Measurements from ENCODE around the gene TGFBR3. TPM values are rescaled to one million over a fixed set of nuclear protein-coding genes. Genes with fewer than 3 reads are reported as not detected.

TGFBR3 gene
- total and polyA plus RNA-seq, 5 donors from 2014 or later, result 15.8 to 47.5 (median 20.0) TPM

- H3K9me3 Mint-ChIP-seq, result peaks cover 0 to 4% (median 0%) of the 10 kb centered on the region in 7 donors
- no peaks in the 10 kb centered on the region for H3K36me3 Mint-ChIP-seq
- Histone ChIP-seq H3K4me3 (ENCODE audit: low read depth, low read length) (no peak overlapping the region), H3K27ac (ENCODE audit: insufficient read depth, low read length, poor library complexity, severe bottlenecking) (no peak overlapping the region), H3K4me1 (ENCODE audit: control insufficient read depth, insufficient read depth, low read length, poor library complexity, severe bottlenecking) (no peaks in the 10 kb centered on the region), H3K9me3 (ENCODE audit: control insufficient read depth in 2 of 2, low read length in 2 of 2) (no peaks in the 10 kb centered on the region), H3K27me3 (ENCODE audit: control insufficient read depth, insufficient read depth, low read length) (no peaks in the 10 kb centered on the region), H3K36me3 (ENCODE audit: control insufficient read depth, insufficient read depth, low read length) (no peaks in the 10 kb centered on the region)
- H3K4me1 Mint-ChIP-seq, result peaks cover 0 to 9% (median 6%) of the 10 kb centered on the region in 4 donors
- no peak overlapping the region for H3K27ac Mint-ChIP-seq
- DNase-seq (no peak), ATAC-seq (ENCODE audit: low read depth in 2 of 2) (no peak)
- H3K27me3 Mint-ChIP-seq, result peaks cover 10% of the 10 kb centered on the region
- H3K4me3 Mint-ChIP-seq, result no peak overlapping the region
Observed at GRCh38 chr1:91631718-91632330, 254.1 kb downstream of the TGFBR3 start.

- H3K36me3 ChIP-seq (ENCODE audit: control insufficient read depth, insufficient read depth, low read length), result no peaks in the 10 kb centered on the region
- H3K36me3 Mint-ChIP-seq, result no peaks in the 10 kb centered on the region
- no peaks in the 10 kb centered on the region for H3K4me1 ChIP-seq (ENCODE audit: control insufficient read depth, insufficient read depth, low read length, poor library complexity, severe bottlenecking)
- no peak for DNase-seq
- H3K9me3 Mint-ChIP-seq, result peaks cover 0 to 4% (median 0%) of the 10 kb centered on the region in 7 donors
- no peak overlapping the region for H3K27ac ChIP-seq (ENCODE audit: insufficient read depth, low read length, poor library complexity, severe bottlenecking)
- H3K4me1 Mint-ChIP-seq, result peaks cover 0 to 9% (median 6%) of the 10 kb centered on the region in 4 donors
- peaks cover 13% of the 10 kb centered on the region for H3K27me3 Mint-ChIP-seq
- H3K4me3 Mint-ChIP-seq, result no peak overlapping the region
- no peak for ATAC-seq (ENCODE audit: low read depth in 2 of 2)
- H3K9me3 ChIP-seq (ENCODE audit: control insufficient read depth in 2 of 2, low read length in 2 of 2), result no peaks in the 10 kb centered on the region
- no peak overlapping the region for H3K27ac Mint-ChIP-seq
- no peak overlapping the region for H3K4me3 ChIP-seq (ENCODE audit: low read depth, low read length)
- no peaks in the 10 kb centered on the region for H3K27me3 ChIP-seq (ENCODE audit: control insufficient read depth, insufficient read depth, low read length)
Observed at GRCh38 chr1:91630803-91631202, 255.1 kb downstream of the TGFBR3 start.

Other genes with a start within 250 kb of the TGFBR3 start
- not detected for gene BRDT, start 63.2 kb upstream of the TGFBR3 start, total RNA-seq
- not detected for gene BRDT, start 63.2 kb upstream of the TGFBR3 start, polyA plus RNA-seq
- not detected for gene EPHX4, start 143.8 kb upstream of the TGFBR3 start, total RNA-seq
- not detected for gene EPHX4, start 143.8 kb upstream of the TGFBR3 start, polyA plus RNA-seq
- not detected for gene SETSIP, start 189.3 kb upstream of the TGFBR3 start, total RNA-seq
- gene SETSIP, start 189.3 kb upstream of the TGFBR3 start, polyA plus RNA-seq, result not detected
- gene BTBD8, start 194.2 kb upstream of the TGFBR3 start, total RNA-seq, result 1.9 TPM
- under 1 TPM in 3 of 4 donors, not detected in 1; 0.65 to 0.87 (median 0.67) TPM for gene BTBD8, start 194.2 kb upstream of the TGFBR3 start, polyA plus RNA-seq